BJ (cell line): ENCODE results near the gene PCDHB3. TPM values are rescaled to one million over a fixed set of nuclear protein-coding genes. Genes with fewer than 3 reads are reported as not detected.
A peak's percentile ranks its signal among the peaks of the same experiment; 100 is the strongest.

Experiments
- CTCF ChIA-PET: fragments of 350-600 bp; formaldehyde crosslinking; extraction: SDS; loops from one replicate; lab custom pipeline; 2021; ENCODE audit warnings: antibody characterized with exemption, inconsistent platforms; lab: Yijun Ruan, JAX
- POLR2A ChIA-PET: fragments of 300-600 bp; sonication (Branson Sonifier 250); formaldehyde crosslinking; extraction: SDS; loops from one replicate; lab custom pipeline; 2021; ENCODE audit warnings: antibody characterized with exemption; lab: Charles Lee
- DNase-seq: peaks from one replicate; pipeline ENCODE4 v3.0.0-alpha.2; 2011; ENCODE audit warnings: low read depth
- H3K27me3 ChIP-seq: 2 replicates; pipeline ENCODE4 v1.6.0; 2011; ENCODE audit warnings: low read length; ENCODE audit not compliant: control insufficient read depth, insufficient read depth
- H3K36me3 ChIP-seq: 2 replicates; pipeline ENCODE4 v1.5.1; 2011; ENCODE audit warnings: low read length; ENCODE audit not compliant: control insufficient read depth, insufficient read depth
- H3K4me3 ChIP-seq: 2 replicates; pipeline ENCODE4 v1.5.1; 2011; ENCODE audit warnings: low read depth, mild to moderate bottlenecking, control low read depth, low read length
- polyA minus RNA-seq: library from RNA; depleted of rRNA, polyadenylated mRNA; stranded (reverse); fragments of >200 nt; gene quantifications from 2 replicates; pipeline ENCODE4 v1.2.3, GENCODE V29; 2011; rRNA and poly(A)+ RNA removed
- polyA plus RNA-seq: library from polyadenylated mRNA; depleted of rRNA; stranded (reverse); fragments of >200 nt; gene quantifications from 2 replicates; pipeline ENCODE4 v1.2.3, GENCODE V29; 2011; rRNA removed
- TF ChIP-seq, protein P1 (sequence below): IDR thresholded peaks from 2 replicates; pipeline ENCODE4 v1.5.1; 2011; ENCODE audit warnings: low read depth, mild to moderate bottlenecking, control low read depth, inconsistent platforms, low read length, moderate library complexity; ENCODE audit not compliant: insufficient read depth

The PCDHB3 gene
- polyA plus RNA-seq (0.23 and 0.31 TPM in 2 replicates), polyA minus RNA-seq (0.24 TPM in 1 of 2 replicates, not detected in the other)

DNA sequence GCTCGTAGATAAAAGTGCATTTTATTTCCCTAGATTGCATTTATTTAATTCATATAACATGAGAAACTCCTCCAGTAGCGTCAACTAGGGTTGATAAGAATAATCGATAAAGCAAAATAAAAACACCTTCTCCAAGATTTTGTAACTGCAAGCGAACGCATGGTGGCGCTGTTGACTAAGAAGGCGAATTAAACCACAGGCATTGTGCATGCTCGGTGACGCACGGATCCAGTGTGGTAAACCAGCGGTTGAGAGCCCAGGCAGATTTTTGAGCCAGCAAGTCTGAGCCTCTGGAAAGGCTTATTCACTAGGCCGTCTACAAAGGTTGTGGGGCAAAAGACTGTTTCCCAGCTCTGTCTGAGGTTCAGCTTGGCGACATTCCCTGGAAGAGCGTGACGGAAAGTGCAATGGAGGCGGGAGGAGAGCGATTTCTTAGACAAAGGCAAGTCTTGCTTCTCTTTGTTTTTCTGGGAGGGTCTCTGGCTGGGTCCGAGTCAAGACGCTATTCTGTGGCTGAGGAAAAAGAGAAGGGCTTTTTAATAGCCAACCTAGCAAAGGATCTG, at the start of gene PCDHB3:
PCDHB3 (plus strand) TSS at position 231 of the 563 bp plus-strand sequence; CDS start at position 408, 177 bp downstream.
- Histone ChIP-seq H3K27me3 (no peaks in the 10 kb centered on the region), H3K4me3 (peak within 1 kb of the TSS; percentile 27), H3K36me3 (no peaks in the 10 kb centered on the region)
- DNase-seq, result no peak
- ChIA-PET POLR2A (no interaction called here), CTCF (no interaction called here)
- TF ChIP-seq, protein P1, sequence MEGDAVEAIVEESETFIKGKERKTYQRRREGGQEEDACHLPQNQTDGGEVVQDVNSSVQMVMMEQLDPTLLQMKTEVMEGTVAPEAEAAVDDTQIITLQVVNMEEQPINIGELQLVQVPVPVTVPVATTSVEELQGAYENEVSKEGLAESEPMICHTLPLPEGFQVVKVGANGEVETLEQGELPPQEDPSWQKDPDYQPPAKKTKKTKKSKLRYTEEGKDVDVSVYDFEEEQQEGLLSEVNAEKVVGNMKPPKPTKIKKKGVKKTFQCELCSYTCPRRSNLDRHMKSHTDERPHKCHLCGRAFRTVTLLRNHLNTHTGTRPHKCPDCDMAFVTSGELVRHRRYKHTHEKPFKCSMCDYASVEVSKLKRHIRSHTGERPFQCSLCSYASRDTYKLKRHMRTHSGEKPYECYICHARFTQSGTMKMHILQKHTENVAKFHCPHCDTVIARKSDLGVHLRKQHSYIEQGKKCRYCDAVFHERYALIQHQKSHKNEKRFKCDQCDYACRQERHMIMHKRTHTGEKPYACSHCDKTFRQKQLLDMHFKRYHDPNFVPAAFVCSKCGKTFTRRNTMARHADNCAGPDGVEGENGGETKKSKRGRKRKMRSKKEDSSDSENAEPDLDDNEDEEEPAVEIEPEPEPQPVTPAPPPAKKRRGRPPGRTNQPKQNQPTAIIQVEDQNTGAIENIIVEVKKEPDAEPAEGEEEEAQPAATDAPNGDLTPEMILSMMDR, result peak; percentile 37

DNA sequence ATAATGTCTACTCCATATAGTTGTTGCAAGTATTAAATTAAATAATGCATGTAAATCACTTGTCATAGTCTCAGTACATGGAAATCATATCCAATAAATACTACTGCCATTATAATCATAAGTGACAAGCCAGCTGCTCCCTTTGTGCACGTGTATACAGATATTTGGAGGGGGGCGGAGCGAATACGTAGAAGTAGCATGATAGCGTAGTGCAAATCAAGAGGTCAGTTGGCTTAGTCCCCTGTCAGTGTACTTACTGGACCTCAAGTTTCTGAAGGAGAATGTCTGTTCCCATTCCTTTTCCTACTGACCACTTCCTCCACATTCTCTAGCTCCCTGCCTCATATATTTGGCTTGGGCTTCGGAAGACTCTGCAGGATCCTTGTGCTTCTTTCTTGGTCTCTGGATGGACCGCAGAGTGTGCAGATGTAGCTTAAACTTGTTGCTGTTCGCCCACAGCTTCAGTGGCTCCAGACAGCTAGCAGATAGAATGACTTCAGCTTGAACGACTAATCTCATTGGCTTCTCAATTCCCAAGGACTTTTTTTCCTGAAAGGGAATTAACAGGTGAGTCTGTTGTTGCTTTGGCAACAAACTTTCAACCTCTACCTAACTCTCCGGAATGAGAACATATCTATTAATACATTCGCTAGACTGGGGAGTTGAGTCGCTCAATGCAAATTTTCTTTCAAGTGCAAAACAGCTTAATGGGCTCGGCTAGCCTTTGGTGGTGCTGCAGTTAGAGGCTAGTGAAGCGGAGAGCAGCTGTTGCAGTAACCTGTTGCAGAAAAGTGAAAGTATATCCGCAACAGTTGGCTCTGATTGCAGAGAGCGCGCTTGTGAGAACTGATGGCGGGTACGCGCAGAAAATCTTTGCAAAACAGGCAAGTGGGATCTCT, 49.4 kb upstream of the PCDHB3 start, which contains the start of gene PCDHB1:
PCDHB1 (plus strand) TSS at position 753 of the 899 bp plus-strand sequence; CDS start at position 850, 97 bp downstream.
- POLR2A ChIA-PET, result interaction anchor here (0.6 kb wide), 1 partner anchor 18 kb away, joined by 5 read pairs; no protein-coding TSS in a partner anchor
- Histone ChIP-seq H3K36me3 (no peaks in the 10 kb centered on the region), H3K4me3 (no peak within 1 kb of the TSS), H3K27me3 (no peaks in the 10 kb centered on the region)
- CTCF ChIA-PET, result no interaction called here
- DNase-seq, result no peak
- TF ChIP-seq, protein P1, result no peak

DNA sequence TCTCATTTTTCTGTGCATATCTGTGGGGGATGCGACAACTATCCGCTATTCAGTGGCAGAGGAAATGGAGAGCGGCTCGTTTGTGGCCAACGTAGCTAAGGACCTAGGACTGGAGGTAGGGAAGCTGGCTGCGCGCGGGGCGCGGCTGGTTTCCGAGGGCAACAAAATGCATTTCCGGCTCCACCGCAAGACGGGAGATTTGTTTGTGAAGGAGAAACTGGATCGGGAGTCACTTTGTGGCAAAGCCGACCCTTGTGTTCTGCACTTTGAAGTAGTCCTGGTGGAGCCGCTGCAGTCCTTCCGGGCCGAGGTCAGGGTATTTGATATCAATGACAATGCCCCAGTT, 48.8 kb upstream of the PCDHB3 start:
- no peaks in the 10 kb centered on the region for H3K27me3 ChIP-seq
- DNase-seq, result no peak
- ChIA-PET POLR2A (interaction anchor here (0.6 kb wide), 1 partner anchor 17 kb away, joined by 5 read pairs; no protein-coding TSS in a partner anchor), CTCF (no interaction called here)
- no peak overlapping the region for H3K4me3 ChIP-seq
- no peaks in the 10 kb centered on the region for H3K36me3 ChIP-seq
- TF ChIP-seq, protein P1, result no peak

DNA sequence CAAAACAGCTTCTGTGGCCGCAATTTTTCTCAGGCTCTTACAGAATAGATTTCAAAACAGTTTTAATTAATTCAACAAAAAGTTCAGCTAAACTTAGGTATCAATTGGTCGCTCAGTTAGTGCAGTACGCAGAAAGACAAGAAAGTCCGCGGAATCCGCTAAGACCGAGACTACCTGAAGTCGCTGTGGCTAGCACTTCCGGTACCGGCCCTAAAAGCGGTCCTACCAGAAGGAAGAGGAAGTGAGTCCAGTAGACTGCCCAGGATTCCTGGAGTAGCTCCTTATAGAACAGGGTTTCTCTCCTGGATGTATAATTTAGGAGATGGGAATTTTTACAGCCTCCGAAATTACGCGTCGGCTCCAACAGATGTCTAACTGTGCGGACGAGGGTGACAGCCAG, 22.4 kb upstream of the PCDHB3 start:
- Histone ChIP-seq H3K27me3 (no peaks in the 10 kb centered on the region), H3K4me3 (no peak overlapping the region), H3K36me3 (no peaks in the 10 kb centered on the region)
- DNase-seq, result no peak
- POLR2A ChIA-PET, result no interaction called here
- CTCF ChIA-PET, result interaction anchor here (0.7 to 0.8 kb wide), 2 partner anchors 15 to 159 kb away, joined by 3 to 5 read pairs; no protein-coding TSS in a partner anchor
- TF ChIP-seq, protein P1, result no peak

DNA sequence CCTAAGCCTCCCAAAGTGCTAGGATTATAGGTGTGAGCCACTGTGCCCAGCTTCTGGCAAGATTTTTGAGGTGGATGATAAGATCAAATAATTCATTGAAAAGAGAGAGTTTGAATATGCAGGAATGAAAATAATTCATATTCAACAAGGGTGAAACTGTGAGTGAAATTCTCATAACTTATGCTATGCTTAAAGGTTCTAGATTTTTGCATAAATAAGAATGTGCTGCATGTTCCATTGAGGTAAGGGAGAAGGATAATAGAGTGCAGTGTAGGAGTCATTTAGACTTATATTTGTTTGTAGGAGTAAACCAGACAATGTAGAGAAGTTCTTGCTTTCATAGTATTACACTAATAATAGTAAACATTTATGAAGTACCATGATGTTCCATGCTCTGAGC, 18.0 kb upstream of the PCDHB3 start:
- TF ChIP-seq, protein P1, result no peak
- ChIA-PET POLR2A (no interaction called here), CTCF (interaction anchor here (0.8 to 1.5 kb wide), 3 partner anchors 13 to 105 kb away, joined by 3 read pairs; partner anchors contain the start of genes PCDHB2 and PCDHB9)
- Histone ChIP-seq H3K36me3 (no peaks in the 10 kb centered on the region), H3K27me3 (no peaks in the 10 kb centered on the region), H3K4me3 (no peak overlapping the region)
- DNase-seq, result no peak
